Keratinocyte (primary cell): ENCODE measurements around the gene PRKAG2. TPM values are rescaled to one million over a fixed set of nuclear protein-coding genes. Genes with fewer than 3 reads are reported as not detected.

Experiments
- DNase-seq: peaks from one replicate; pipeline ENCODE4 v3.0.0-alpha.2; 2011; ENCODE audit warnings: low read depth, missing footprints, low spot score
- FAIRE-seq: peaks from 2 replicates; lab custom pipeline; 2011; peaks lifted over from hg19 to GRCh38; lab: Jason Lieb, UNC
- H2AFZ ChIP-seq: 2 replicates; pipeline ENCODE4 v1.6.0; 2012; ENCODE audit warnings: low read length, control low read depth, inconsistent platforms; ENCODE audit not compliant: control insufficient read depth
- H3K27ac ChIP-seq: 2 replicates; pipeline ENCODE4 v1.5.1; 2011; ENCODE audit warnings: low read length; ENCODE audit not compliant: control insufficient read depth, insufficient read depth
- H3K27me3 ChIP-seq: 3 replicates; pipeline ENCODE4 v1.6.0; 2011; ENCODE audit warnings: low read length; ENCODE audit not compliant: control insufficient read depth, insufficient read depth; ENCODE audit errors: extremely low read depth
- H3K36me3 ChIP-seq, 2 experiments: 2 replicates in 1 of 2; 3 replicates in 1 of 2; pipeline ENCODE4 v1.5.1; 2011; ENCODE audit warnings: low read length in 2 of 2, mild to moderate bottlenecking in 1 of 2; ENCODE audit not compliant: control insufficient read depth in 2 of 2, insufficient read depth in 2 of 2; ENCODE audit errors: extremely low read depth in 1 of 2
- H3K4me1 ChIP-seq: 3 replicates; pipeline ENCODE4 v1.5.1; 2011; ENCODE audit warnings: low read length; ENCODE audit not compliant: control insufficient read depth, insufficient read depth; ENCODE audit errors: extremely low read depth
- H3K4me2 ChIP-seq: 3 replicates; pipeline ENCODE4 v1.6.0; 2011; ENCODE audit warnings: low read depth, low read length; ENCODE audit not compliant: control insufficient read depth, insufficient read depth; ENCODE audit errors: extremely low read depth
- H3K4me3 ChIP-seq, 3 experiments: fragments of 200-600 bp in 1 of 3; sonication (generic) in 1 of 3; 2 replicates in 2 of 3; 3 replicates in 1 of 3; pipeline ENCODE4 v1.5.1; 2011 to 2016; ENCODE audit warnings: low read length in 3 of 3, mild to moderate bottlenecking in 3 of 3, control low read depth in 2 of 3, inconsistent platforms in 1 of 3, low read depth in 1 of 3, mixed read lengths in 1 of 3, mixed run types in 1 of 3, moderate library complexity in 1 of 3; ENCODE audit not compliant: control insufficient read depth in 2 of 3, insufficient read depth in 2 of 3; ENCODE audit errors: extremely low read depth in 1 of 3
- H3K79me2 ChIP-seq: 2 replicates; pipeline ENCODE4 v1.6.0; 2012; ENCODE audit warnings: low read length; ENCODE audit not compliant: control insufficient read depth, insufficient read depth
- H3K9ac ChIP-seq: 3 replicates; pipeline ENCODE4 v1.6.0; 2011; ENCODE audit warnings: low read length; ENCODE audit not compliant: control insufficient read depth, insufficient read depth; ENCODE audit errors: extremely low read depth
- H3K9me1 ChIP-seq: 3 replicates; pipeline ENCODE4 v1.6.0; 2011; ENCODE audit warnings: low read length; ENCODE audit not compliant: control insufficient read depth, insufficient read depth; ENCODE audit errors: extremely low read depth
- H3K9me3 ChIP-seq: 2 replicates; pipeline ENCODE4 v1.5.1; 2012; ENCODE audit warnings: low read depth, low read length; ENCODE audit not compliant: control insufficient read depth
- H4K20me1 ChIP-seq: 3 replicates; pipeline ENCODE4 v1.6.0; 2011; ENCODE audit warnings: low read length; ENCODE audit not compliant: control insufficient read depth, insufficient read depth; ENCODE audit errors: extremely low read depth
- EZH2 ChIP-seq: IDR thresholded peaks from one replicate; pipeline ENCODE4 v1.6.1; 2012; ENCODE audit warnings: inconsistent platforms, mild to moderate bottlenecking, low read length, moderate library complexity
- dilution Hi-C: fragments of 300-500 bp; cut with MboI; formaldehyde crosslinking; loops from one replicate; pipeline ENCODE4 v1.7.0; 2020; ENCODE audit warnings: low sequenced_read_pairs; ENCODE audit not compliant: extremely low pct_ligation_motif_present
- polyA plus RNA-seq, 5 experiments: library from polyadenylated mRNA; depleted of rRNA in 3 of 5; stranded (reverse) in 3 of 5; stranded (forward) in 1 of 5; unstranded in 1 of 5; fragments of >200 nt; gene quantifications; 1 replicate in 1 of 5; 2 replicates in 3 of 5; 3 replicates in 1 of 5; pipeline versions ENCODE4 v1.2.1 to v1.2.3, GENCODE V29; 2011 to 2012; ENCODE audit warnings: missing spikeins in 2 of 5, low read depth in 1 of 5, low replicate concordance in 1 of 5
- TF ChIP-seq, protein P1 (sequence below), 3 experiments: IDR thresholded peaks in 1 of 3; conservative IDR thresholded peaks in 1 of 3; optimal IDR thresholded peaks in 1 of 3; 2 replicates in 2 of 3; 3 replicates in 1 of 3; pipeline versions ENCODE3 to v1.5.1; 2011; ENCODE audit warnings: low read length in 3 of 3, mild to moderate bottlenecking in 3 of 3, moderate library complexity in 2 of 3, control low read depth in 1 of 3, inconsistent platforms in 1 of 3; ENCODE audit not compliant: insufficient read depth in 2 of 3; ENCODE audit errors: extremely low read depth in 1 of 3

Gene PRKAG2
- polyA plus RNA-seq, 1 donor (not counting 4 experiments of a cell fraction or from before 2014, with no cell fraction given): 39.5 TPM

DNA sequence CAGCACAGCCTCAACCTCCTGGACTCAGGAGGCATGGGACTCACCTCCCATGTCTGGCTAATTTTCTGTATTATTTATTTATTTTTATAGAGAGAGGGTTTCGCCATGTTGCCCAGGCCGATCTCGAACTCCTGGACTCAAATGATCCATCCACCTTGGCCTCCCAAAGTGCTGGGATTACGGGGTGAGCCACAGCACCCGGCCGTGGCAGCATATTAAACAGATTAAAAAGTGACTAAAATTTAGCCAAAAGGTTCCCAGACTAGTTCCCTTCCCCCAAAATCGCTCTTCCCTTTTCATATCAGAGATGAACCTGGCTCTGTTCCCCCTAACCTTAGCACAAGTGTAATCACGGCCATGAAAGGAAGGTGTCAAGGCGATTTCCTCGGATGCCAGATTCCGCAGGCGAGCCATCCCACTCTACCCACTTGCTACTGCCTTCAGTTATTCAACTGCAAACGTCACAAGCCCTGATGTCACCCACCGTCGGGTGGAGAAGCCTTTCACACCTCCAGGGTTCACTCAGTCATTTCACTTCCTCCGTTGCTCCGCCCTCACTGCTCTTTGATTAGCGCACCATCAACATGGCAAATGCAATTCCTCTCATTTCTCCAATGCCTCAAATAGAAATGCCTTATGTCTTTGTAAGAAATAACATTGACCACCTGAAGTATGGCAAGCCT lies 252.5 kb downstream of the PRKAG2 start:
- Histone ChIP-seq H3K36me3 (peaks cover 4 to 5% of the 10 kb centered on the region in 2 experiments), H3K9ac (no peak overlapping the region), H3K4me3 (no peak overlapping the region), H3K27ac (no peak overlapping the region), H2AFZ (no peak overlapping the region), H4K20me1 (no peaks in the 10 kb centered on the region), H3K9me1 (no peaks in the 10 kb centered on the region), H3K4me2 (no peak overlapping the region), H3K9me3 (no peaks in the 10 kb centered on the region), H3K4me1 (peaks cover 2% of the 10 kb centered on the region), H3K79me2 (peaks cover 87% of the 10 kb centered on the region), H3K27me3 (no peaks in the 10 kb centered on the region)
- TF ChIP-seq, protein P1, sequence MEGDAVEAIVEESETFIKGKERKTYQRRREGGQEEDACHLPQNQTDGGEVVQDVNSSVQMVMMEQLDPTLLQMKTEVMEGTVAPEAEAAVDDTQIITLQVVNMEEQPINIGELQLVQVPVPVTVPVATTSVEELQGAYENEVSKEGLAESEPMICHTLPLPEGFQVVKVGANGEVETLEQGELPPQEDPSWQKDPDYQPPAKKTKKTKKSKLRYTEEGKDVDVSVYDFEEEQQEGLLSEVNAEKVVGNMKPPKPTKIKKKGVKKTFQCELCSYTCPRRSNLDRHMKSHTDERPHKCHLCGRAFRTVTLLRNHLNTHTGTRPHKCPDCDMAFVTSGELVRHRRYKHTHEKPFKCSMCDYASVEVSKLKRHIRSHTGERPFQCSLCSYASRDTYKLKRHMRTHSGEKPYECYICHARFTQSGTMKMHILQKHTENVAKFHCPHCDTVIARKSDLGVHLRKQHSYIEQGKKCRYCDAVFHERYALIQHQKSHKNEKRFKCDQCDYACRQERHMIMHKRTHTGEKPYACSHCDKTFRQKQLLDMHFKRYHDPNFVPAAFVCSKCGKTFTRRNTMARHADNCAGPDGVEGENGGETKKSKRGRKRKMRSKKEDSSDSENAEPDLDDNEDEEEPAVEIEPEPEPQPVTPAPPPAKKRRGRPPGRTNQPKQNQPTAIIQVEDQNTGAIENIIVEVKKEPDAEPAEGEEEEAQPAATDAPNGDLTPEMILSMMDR (optimal IDR thresholded peaks at IDR 0.05 in 1 of 3, IDR thresholded peaks at IDR 0.05 in 1 of 3, conservative IDR thresholded peaks at IDR 0.05 in 1 of 3; ENCODE audit: extremely low read depth in 1 of 3, insufficient read depth in 2 of 3, low read length in 3 of 3): no peak
- dilution Hi-C loops: no loop called here
- no peak for DNase-seq
- no peak for FAIRE-seq

GRCh38 chr7:151623766-151624165 lies 253.1 kb downstream of the PRKAG2 start:
- H3K36me3 ChIP-seq: peaks cover 5 to 7% of the 10 kb centered on the region in 2 experiments
- dilution Hi-C loops: no loop called here
- DNase-seq: no peak
- H3K4me3 ChIP-seq: no peak overlapping the region
- H2AFZ ChIP-seq: no peak overlapping the region
- no peaks in the 10 kb centered on the region for H3K9me1 ChIP-seq
- H3K4me2 ChIP-seq: no peak overlapping the region
- FAIRE-seq: no peak
- H3K27ac ChIP-seq: no peak overlapping the region
- peaks cover 2% of the 10 kb centered on the region for H3K4me1 ChIP-seq
- peaks cover 87% of the 10 kb centered on the region for H3K79me2 ChIP-seq
- no peak overlapping the region for H3K9ac ChIP-seq
- no peaks in the 10 kb centered on the region for H3K9me3 ChIP-seq
- TF ChIP-seq, protein P1 (optimal IDR thresholded peaks at IDR 0.05 in 1 of 3, IDR thresholded peaks at IDR 0.05 in 1 of 3, conservative IDR thresholded peaks at IDR 0.05 in 1 of 3; ENCODE audit: extremely low read depth in 1 of 3, insufficient read depth in 2 of 3, low read length in 3 of 3): no peak
- no peak for TF ChIP-seq EZH2
- H3K27me3 ChIP-seq: no peaks in the 10 kb centered on the region
- H4K20me1 ChIP-seq: no peaks in the 10 kb centered on the region
